Breast epithelium (tissue), 4 donors: ENCODE results near the gene CXCL8. TPM values are rescaled to one million over a fixed set of nuclear protein-coding genes. Genes with fewer than 3 reads are reported as not detected.

Experiments used
- DNase-seq, 2 donors: peaks; one replicate each; pipeline ENCODE4 v3.0.0-alpha.2; 2019; ENCODE audit warnings: low spot score in 2 of 2
- H3K27ac ChIP-seq, 2 donors: fragments of 200-600 bp; sonication (generic) in 1 of 2; one replicate each; pipeline ENCODE4 v1.5.1; 2016 to 2019; ENCODE audit warnings: mild to moderate bottlenecking in 1 of 2
- H3K27me3 ChIP-seq, 2 donors: fragments of 200-600 bp; sonication (generic) in 1 of 2; one replicate each; pipeline versions ENCODE4 v1.5.1 to v1.6.0; 2017 to 2019; ENCODE audit warnings: control low read depth in 1 of 2, mild to moderate bottlenecking in 1 of 2
- H3K36me3 ChIP-seq: fragments of 200-600 bp; one replicate; pipeline ENCODE4 v1.5.1; 2019
- H3K4me1 ChIP-seq, 2 donors: fragments of 200-600 bp; sonication (generic); one replicate each; pipeline ENCODE4 v1.5.1; 2016 to 2019; ENCODE audit warnings: control low read depth in 1 of 2
- H3K4me3 ChIP-seq, 3 donors: fragments of 200-600 bp; sonication (generic); 1 replicate in 2 of 3; 2 replicates in 1 of 3; pipeline ENCODE4 v1.5.1; 2016 to 2019; ENCODE audit warnings: mild to moderate bottlenecking in 3 of 3, moderate library complexity in 2 of 3
- H3K9me3 ChIP-seq, 2 donors: fragments of 200-600 bp; sonication (generic) in 1 of 2; one replicate each; pipeline ENCODE4 v1.5.1; 2016 to 2019; ENCODE audit warnings: control low read depth in 1 of 2
- POLR2A ChIP-seq: fragments of 450-650 bp; IDR thresholded peaks from one replicate; pipeline ENCODE4 v1.6.1; 2016; ENCODE audit warnings: antibody characterized with exemption, mild to moderate bottlenecking, moderate library complexity
- POLR2AphosphoS5 ChIP-seq, 3 donors: sonication (generic); formaldehyde crosslinking; IDR thresholded peaks; one replicate each; pipeline ENCODE4 v1.6.1; 2017; ENCODE audit warnings: antibody characterized with exemption in 3 of 3
- intact Hi-C: fragments of 100-400 bp; cut with DNase I; formaldehyde crosslinking; loops from one replicate; pipeline ENCODE4 v1.15.1; 2023; ENCODE audit warnings: low total_unique reads
- total RNA-seq, 3 donors: library from RNA; depleted of rRNA; stranded (reverse); fragments of >200 nt; gene quantifications; one replicate each; pipeline ENCODE4 v1.1.0, GENCODE V29; 2016
- TF ChIP-seq, protein P1 (sequence below), 3 donors: fragments of 450-650 bp; IDR thresholded peaks; one replicate each; pipeline ENCODE4 v1.5.1; 2016 to 2017; ENCODE audit warnings: antibody characterized with exemption in 3 of 3, mild to moderate bottlenecking in 3 of 3, moderate library complexity in 3 of 3

Gene CXCL8
- total RNA-seq, 3 donors from 2014 or later, result 0.64 to 33.7 (median 2.6) TPM

DNA sequence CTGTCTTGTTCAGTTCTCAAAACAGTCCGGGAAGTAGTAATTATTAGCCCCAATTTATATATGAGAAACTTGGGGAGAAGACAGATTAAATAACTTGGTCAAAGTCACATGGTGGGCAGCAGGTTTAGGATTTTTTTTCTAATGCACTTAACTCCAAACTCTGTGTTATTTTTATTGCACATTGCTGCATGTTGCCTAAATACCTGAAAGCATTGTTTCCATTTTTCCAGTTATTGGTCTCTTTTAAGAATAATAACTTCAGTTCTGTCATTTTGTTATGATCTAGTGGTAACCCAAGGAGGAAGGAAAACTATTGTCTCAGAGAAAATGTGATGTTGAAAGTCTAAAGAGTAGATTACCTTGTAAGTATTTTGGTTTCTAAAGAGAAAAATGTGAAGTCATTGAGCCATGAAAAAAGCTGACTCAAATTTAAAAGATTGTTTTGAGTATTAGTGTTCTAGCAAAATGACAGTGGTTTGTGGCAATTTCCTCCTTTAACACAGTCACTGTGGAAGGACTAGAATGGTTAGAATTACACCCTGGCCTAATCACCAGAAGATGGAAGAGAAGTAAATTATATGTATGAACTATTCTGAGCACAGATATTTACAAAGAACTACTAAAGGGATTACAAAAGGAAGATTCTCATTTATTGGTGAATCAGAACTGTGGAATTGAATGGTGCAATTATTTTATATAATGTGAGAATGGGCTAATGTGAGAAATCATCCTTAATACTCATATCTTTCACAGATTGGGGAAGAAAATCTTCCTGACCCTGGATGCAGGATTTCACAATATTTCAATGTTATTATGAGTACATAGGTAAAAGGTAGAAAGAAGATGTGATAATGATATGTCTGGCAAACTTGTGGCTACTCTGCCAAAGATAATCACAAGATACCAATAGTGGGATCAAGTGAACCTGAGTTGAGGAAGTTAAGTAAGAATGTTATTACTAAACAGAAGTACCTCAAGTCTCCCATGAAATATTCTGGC, 21.7 kb upstream of the CXCL8 start:
- Histone ChIP-seq H3K27ac (no peak overlapping the region), H3K27me3 (no peaks in the 10 kb centered on the region), H3K9me3 (no peaks in the 10 kb centered on the region), H3K4me1 (peaks cover 0 to 3% of the 10 kb centered on the region in 2 donors), H3K36me3 (no peaks in the 10 kb centered on the region), H3K4me3 (no peak overlapping the region)
- TF ChIP-seq, protein P1, sequence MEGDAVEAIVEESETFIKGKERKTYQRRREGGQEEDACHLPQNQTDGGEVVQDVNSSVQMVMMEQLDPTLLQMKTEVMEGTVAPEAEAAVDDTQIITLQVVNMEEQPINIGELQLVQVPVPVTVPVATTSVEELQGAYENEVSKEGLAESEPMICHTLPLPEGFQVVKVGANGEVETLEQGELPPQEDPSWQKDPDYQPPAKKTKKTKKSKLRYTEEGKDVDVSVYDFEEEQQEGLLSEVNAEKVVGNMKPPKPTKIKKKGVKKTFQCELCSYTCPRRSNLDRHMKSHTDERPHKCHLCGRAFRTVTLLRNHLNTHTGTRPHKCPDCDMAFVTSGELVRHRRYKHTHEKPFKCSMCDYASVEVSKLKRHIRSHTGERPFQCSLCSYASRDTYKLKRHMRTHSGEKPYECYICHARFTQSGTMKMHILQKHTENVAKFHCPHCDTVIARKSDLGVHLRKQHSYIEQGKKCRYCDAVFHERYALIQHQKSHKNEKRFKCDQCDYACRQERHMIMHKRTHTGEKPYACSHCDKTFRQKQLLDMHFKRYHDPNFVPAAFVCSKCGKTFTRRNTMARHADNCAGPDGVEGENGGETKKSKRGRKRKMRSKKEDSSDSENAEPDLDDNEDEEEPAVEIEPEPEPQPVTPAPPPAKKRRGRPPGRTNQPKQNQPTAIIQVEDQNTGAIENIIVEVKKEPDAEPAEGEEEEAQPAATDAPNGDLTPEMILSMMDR (IDR thresholded peaks at IDR 0.05), result no peak
- TF ChIP-seq POLR2AphosphoS5 (IDR thresholded peaks at IDR 0.05) (no peak), POLR2A (no peak)
- no peak for DNase-seq
- intact Hi-C loops, result no loop called here

GRCh38 chr4:73721435-73721834, 18.9 kb upstream of the CXCL8 start:
- Histone ChIP-seq H3K4me1 (peaks cover 0 to 3% of the 10 kb centered on the region in 2 donors), H3K9me3 (no peaks in the 10 kb centered on the region), H3K4me3 (no peak overlapping the region), H3K27ac (peak overlapping the region in 1 of 2 donors; percentile 60), H3K36me3 (no peaks in the 10 kb centered on the region), H3K27me3 (no peaks in the 10 kb centered on the region)
- TF ChIP-seq, protein P1 (IDR thresholded peaks at IDR 0.05), result no peak
- TF ChIP-seq POLR2AphosphoS5 (IDR thresholded peaks at IDR 0.05), result no peak
- no peak for TF ChIP-seq POLR2A
- no peak for DNase-seq
- intact Hi-C loops, result no loop called here

DNA sequence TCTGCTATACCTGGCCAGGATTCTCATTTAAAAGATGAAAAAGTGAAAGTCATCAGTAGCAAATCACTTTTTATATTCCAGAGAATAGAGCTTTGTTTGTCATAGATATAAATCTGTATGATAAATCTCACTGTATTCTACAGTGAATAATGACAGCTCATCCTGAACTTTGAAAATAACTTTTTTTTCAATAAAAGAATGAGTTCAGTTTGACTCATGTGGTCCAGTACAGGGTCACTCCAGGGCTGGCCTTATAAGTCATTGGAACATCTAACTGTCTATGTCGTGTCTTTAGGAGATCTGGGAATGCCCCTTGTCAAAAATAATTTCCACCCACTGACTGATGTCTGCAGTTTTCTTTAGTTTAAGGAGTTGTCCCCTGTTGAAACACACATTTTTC, 18.5 kb upstream of the CXCL8 start:
- Histone ChIP-seq H3K27me3 (no peaks in the 10 kb centered on the region), H3K4me1 (peaks cover 0 to 3% of the 10 kb centered on the region in 2 donors), H3K9me3 (no peaks in the 10 kb centered on the region), H3K4me3 (no peak overlapping the region), H3K36me3 (no peaks in the 10 kb centered on the region), H3K27ac (peak overlapping the region in 1 of 2 donors; percentile 21)
- no peak for TF ChIP-seq POLR2AphosphoS5 (IDR thresholded peaks at IDR 0.05)
- TF ChIP-seq, protein P1 (IDR thresholded peaks at IDR 0.05), result no peak
- no peak for TF ChIP-seq POLR2A
- intact Hi-C loops, result no loop called here
- no peak for DNase-seq

GRCh38 chr4:73723023-73723422, 17.3 kb upstream of the CXCL8 start:
- Histone ChIP-seq H3K27ac (no peak overlapping the region), H3K4me3 (no peak overlapping the region), H3K9me3 (no peaks in the 10 kb centered on the region), H3K27me3 (no peaks in the 10 kb centered on the region), H3K36me3 (no peaks in the 10 kb centered on the region), H3K4me1 (peaks cover 0 to 3% of the 10 kb centered on the region in 2 donors)
- intact Hi-C loops, result no loop called here
- no peak for DNase-seq
- TF ChIP-seq POLR2A, result no peak
- TF ChIP-seq POLR2AphosphoS5 (IDR thresholded peaks at IDR 0.05), result no peak
- TF ChIP-seq, protein P1 (IDR thresholded peaks at IDR 0.05), result no peak

GRCh38 chr4:73723928-73724327, 16.4 kb upstream of the CXCL8 start:
- Histone ChIP-seq H3K4me3 (no peak overlapping the region), H3K9me3 (no peaks in the 10 kb centered on the region), H3K27ac (no peak overlapping the region), H3K36me3 (no peaks in the 10 kb centered on the region), H3K4me1 (peaks cover 0 to 3% of the 10 kb centered on the region in 2 donors), H3K27me3 (no peaks in the 10 kb centered on the region)
- intact Hi-C loops, result no loop called here
- no peak for TF ChIP-seq POLR2A
- TF ChIP-seq, protein P1 (IDR thresholded peaks at IDR 0.05), result no peak
- TF ChIP-seq POLR2AphosphoS5 (IDR thresholded peaks at IDR 0.05), result no peak
- DNase-seq, result no peak
